HUES48 (cell line): ENCODE data around the gene SDHA.

ENCODE experiments used
- H3K27ac ChIP-seq: one replicate; pipeline ENCODE4 v1.7.0; 2013; ENCODE audit warnings: low read depth, low read length, inconsistent platforms
- H3K27me3 ChIP-seq: 2 replicates; pipeline ENCODE4 v1.6.1; 2013; ENCODE audit warnings: mild to moderate bottlenecking, low read length; ENCODE audit not compliant: control insufficient read depth, insufficient read depth
- H3K36me3 ChIP-seq: 2 replicates; pipeline ENCODE4 v1.6.1; 2013; ENCODE audit warnings: low read length; ENCODE audit not compliant: control insufficient read depth, insufficient read depth
- H3K4me1 ChIP-seq: 2 replicates; pipeline ENCODE4 v1.6.1; 2013; ENCODE audit warnings: mild to moderate bottlenecking, low read length; ENCODE audit not compliant: control insufficient read depth, insufficient read depth
- H3K4me3 ChIP-seq: 2 replicates; pipeline ENCODE4 v1.5.1; 2013; ENCODE audit warnings: mild to moderate bottlenecking, low read depth, low read length
- H3K9ac ChIP-seq: 2 replicates; pipeline ENCODE4 v1.6.1; 2013; ENCODE audit warnings: mild to moderate bottlenecking, low read depth, low read length, moderate library complexity
- H3K9me3 ChIP-seq: 2 replicates; pipeline ENCODE4 v1.6.1; 2013; ENCODE audit warnings: low read length; ENCODE audit not compliant: control insufficient read depth, insufficient read depth

SDHA gene

DNA sequence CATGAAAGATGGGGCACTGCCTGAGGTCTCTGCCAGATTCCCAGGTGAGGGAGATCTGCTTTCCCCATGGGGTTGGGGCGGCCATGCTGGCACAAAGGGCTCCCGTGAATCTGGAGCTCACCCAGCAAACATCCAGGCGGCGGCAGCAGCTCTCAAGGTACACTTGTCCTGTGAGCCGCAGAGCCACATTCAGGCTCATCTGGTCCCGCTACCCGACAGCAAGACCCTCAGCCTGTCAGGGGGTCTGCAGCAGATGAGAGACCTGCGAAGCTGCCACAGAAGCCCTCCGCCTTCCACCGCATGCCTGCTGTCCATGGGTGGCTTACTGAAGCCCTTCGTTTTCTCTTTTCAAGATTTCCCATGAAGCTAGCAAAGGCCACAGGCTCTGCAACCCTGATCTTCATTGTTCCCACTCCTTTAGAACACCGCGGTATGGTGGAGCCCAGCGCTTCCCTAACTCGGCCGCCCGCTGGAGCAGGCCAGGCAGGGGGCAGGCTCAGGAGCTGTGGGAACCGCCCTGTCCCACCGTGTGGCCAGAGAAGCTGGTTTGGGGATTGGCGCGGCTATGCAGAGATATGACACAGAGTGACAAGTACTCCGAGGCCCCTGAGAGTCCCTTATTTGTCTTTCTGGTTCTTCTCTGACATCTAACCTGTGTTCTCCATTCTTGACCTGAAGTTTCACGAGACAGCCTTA lies 18.0 kb upstream of the SDHA start:
- Histone ChIP-seq H3K36me3 (peaks cover 16% of the 10 kb centered on the region), H3K4me1 (no peaks in the 10 kb centered on the region), H3K9ac (no peak overlapping the region), H3K9me3 (no peaks in the 10 kb centered on the region), H3K27ac (no peak overlapping the region), H3K27me3 (no peaks in the 10 kb centered on the region), H3K4me3 (no peak overlapping the region)

- no peaks in the 10 kb centered on the region for H3K9me3 ChIP-seq
- H3K4me3 ChIP-seq: no peak overlapping the region
- no peaks in the 10 kb centered on the region for H3K4me1 ChIP-seq
- H3K27me3 ChIP-seq: no peaks in the 10 kb centered on the region
- no peak overlapping the region for H3K27ac ChIP-seq
- H3K9ac ChIP-seq: no peak overlapping the region
- H3K36me3 ChIP-seq: peaks cover 22% of the 10 kb centered on the region
These were observed 17.1 kb upstream of the SDHA start for GRCh38 chr5:200985-201384.

DNA sequence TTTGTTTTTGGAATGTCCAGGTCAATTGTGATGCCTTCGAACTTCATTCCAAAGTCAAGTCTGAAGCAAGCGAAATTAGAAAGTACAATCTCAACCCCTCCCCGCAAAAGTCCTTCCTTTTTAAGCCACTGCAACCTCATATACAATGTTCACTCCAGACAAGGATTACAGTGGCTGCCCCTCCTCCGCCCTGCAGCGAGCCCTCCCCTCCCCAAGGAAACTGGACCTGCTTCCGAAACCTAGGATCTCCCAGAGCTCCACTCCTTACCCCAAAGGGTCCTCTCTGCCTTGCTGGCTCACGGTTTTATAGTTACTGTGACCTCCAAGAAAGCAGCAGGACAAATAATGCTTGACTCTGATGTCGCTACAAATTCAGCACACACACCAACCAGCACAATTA lies 16.4 kb upstream of the SDHA start:
- Histone ChIP-seq H3K4me3 (no peak overlapping the region), H3K27ac (no peak overlapping the region), H3K27me3 (no peaks in the 10 kb centered on the region)

DNA sequence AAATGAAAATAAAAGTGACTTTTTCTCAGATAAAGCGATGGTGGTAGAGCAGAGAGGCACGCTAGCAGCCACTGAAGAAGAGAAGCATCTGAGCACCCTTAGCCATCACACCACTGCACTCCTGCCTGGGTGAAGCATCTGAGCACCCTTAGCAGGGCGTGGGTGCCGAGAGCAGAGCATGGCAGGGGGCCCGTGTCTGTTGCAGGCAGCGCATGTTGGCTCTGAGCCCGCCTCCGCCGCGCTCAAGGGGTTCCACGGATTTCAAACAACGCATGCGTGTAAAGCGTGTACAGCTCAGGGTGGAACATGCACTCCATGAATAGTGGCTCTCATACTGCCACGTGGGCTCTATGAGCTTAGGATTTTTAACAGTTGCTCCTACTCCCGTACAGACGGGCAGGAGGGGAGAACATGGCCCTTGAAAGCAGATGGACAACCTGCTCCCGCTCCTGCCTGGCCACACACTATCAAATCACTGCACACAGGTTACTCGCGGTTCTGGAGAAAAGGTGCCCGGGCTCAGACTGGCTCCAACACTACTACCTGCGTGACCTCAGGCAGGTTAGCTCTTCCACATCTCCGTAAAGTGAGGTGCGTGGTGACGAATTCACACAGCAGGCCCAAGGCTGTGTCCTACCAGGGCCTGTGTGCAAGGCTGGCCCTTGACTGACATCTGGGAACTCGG lies 14.7 kb upstream of the SDHA start:
- no peak overlapping the region for H3K4me3 ChIP-seq
- H3K9me3 ChIP-seq: no peaks in the 10 kb centered on the region
- H3K27me3 ChIP-seq: no peaks in the 10 kb centered on the region
- peaks cover 22% of the 10 kb centered on the region for H3K36me3 ChIP-seq
- H3K9ac ChIP-seq: no peak overlapping the region
- no peaks in the 10 kb centered on the region for H3K4me1 ChIP-seq
- H3K27ac ChIP-seq: no peak overlapping the region

More for the DNA sequence above, 16.4 kb upstream of the SDHA start:
- no peaks in the 10 kb centered on the region for H3K9me3 ChIP-seq
- no peaks in the 10 kb centered on the region for H3K4me1 ChIP-seq
- H3K36me3 ChIP-seq: peaks cover 22% of the 10 kb centered on the region
- H3K9ac ChIP-seq: no peak overlapping the region

GRCh38 chr5:204001-204400 lies 14.1 kb upstream of the SDHA start:
- H3K9ac ChIP-seq: no peak overlapping the region
- H3K4me3 ChIP-seq: no peak overlapping the region
- no peaks in the 10 kb centered on the region for H3K9me3 ChIP-seq
- no peaks in the 10 kb centered on the region for H3K4me1 ChIP-seq
- H3K27ac ChIP-seq: no peak overlapping the region
- peaks cover 22% of the 10 kb centered on the region for H3K36me3 ChIP-seq
- H3K27me3 ChIP-seq: no peaks in the 10 kb centered on the region

DNA sequence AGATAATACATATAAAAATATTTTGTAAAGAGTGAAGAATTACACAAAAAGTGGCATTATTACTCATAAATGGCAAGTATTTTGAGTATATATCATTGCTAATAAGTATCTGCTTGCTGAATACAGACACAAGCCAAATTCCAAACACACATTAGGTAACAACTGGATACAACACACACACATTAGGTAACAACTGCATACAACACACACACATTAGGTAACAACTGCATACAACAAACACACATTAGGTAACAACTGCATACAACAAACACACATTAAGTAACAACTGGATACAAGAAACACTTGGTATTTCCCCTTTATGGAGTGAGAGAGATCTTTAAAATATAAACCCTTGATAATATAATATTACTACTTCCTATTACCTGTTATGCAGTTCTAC lies 13.7 kb upstream of the SDHA start:
- Histone ChIP-seq H3K27me3 (no peaks in the 10 kb centered on the region), H3K4me1 (no peaks in the 10 kb centered on the region), H3K4me3 (no peak overlapping the region), H3K9ac (no peak overlapping the region), H3K27ac (no peak overlapping the region), H3K36me3 (peaks cover 22% of the 10 kb centered on the region), H3K9me3 (no peaks in the 10 kb centered on the region)

DNA sequence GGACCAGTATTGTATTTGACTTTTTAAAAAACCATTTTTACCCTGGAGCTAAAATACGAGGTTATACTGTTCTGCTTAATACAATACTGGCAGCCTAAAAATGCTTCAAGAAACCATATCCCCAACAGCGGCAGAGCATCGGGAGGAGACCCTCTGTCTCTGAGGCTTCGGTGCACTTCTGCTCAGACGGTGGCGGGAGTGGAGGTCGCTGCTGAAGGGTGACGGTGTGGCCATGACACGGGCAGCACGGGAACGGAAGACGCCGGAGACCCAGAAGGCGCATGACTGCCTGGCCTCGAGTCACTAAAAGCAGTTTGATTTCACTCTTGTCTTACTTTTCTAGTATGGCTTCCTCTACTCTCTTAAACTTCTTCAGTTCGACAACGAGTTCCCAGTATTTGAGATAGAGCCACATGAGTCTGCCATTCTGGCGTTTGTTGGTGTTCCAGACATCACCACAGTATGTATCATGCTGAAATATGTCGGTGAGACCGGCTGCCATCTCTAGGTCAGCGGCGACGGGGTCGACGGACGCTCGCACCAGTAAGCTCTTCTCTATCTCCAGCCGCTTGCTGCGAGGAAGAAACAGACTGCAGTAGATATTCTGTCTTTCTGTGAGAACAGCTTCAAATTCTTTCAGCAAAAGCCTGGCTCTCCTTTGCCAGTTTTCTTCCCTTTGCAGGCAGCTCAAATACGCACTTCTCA lies 13.0 kb upstream of the SDHA start:
- Histone ChIP-seq H3K27ac (no peak overlapping the region), H3K27me3 (no peaks in the 10 kb centered on the region), H3K9ac (no peak overlapping the region), H3K4me3 (no peak overlapping the region), H3K36me3 (peaks cover 22% of the 10 kb centered on the region), H3K4me1 (no peaks in the 10 kb centered on the region), H3K9me3 (no peaks in the 10 kb centered on the region)

GRCh38 chr5:206406-206805 lies 11.7 kb upstream of the SDHA start:
- no peaks in the 10 kb centered on the region for H3K4me1 ChIP-seq
- peaks cover 22% of the 10 kb centered on the region for H3K36me3 ChIP-seq
- H3K9me3 ChIP-seq: no peaks in the 10 kb centered on the region
- no peak overlapping the region for H3K27ac ChIP-seq
- no peaks in the 10 kb centered on the region for H3K27me3 ChIP-seq
- 0 out of 2 replicates have a peak overlapping the region, but pooled peaks have one; percentile 16 for H3K9ac ChIP-seq
- no peak overlapping the region for H3K4me3 ChIP-seq

DNA sequence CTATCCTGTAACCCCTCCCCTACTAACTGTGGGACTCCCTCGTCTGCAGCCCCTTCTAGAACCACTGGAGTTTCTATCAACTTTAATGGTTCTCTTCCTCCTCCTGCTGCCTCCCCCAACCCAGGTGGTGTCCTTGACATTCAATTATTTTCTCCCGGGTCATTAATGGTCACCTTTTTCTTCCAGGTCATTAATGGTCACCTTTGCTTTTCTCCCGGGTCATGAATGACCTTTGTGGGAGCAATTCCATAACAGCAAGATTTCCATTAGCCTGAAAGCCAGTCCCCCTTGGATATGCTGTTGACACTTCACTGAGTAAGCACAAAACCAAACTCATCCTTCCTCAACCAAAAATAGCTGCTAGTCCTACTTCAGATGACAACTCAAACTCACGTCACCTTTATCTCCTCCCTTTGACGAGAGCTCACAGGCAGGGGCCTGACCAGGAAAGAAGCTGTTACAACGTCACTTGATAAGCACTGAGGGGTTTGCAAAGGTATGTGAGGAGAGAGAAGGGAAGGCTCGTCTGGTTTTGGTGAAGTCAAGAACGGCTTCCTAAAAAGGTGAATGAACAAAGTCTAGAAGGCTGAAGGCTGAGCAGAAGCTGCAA lies 11.1 kb upstream of the SDHA start:
- no peaks in the 10 kb centered on the region for H3K4me1 ChIP-seq
- H3K9ac ChIP-seq: no peak overlapping the region
- no peaks in the 10 kb centered on the region for H3K27me3 ChIP-seq
- no peak overlapping the region for H3K4me3 ChIP-seq
- peaks cover 22% of the 10 kb centered on the region for H3K36me3 ChIP-seq
- no peak overlapping the region for H3K27ac ChIP-seq
- no peaks in the 10 kb centered on the region for H3K9me3 ChIP-seq

GRCh38 chr5:207599-207998 lies 10.5 kb upstream of the SDHA start:
- Histone ChIP-seq H3K27me3 (no peaks in the 10 kb centered on the region), H3K27ac (no peak overlapping the region), H3K4me1 (no peaks in the 10 kb centered on the region), H3K9me3 (no peaks in the 10 kb centered on the region), H3K36me3 (peaks cover 22% of the 10 kb centered on the region), H3K9ac (no peak overlapping the region), H3K4me3 (no peak overlapping the region)
